NCI-H146 (cell line): ENCODE data around the gene CTSE.
"Not testable (repeated sequence)": the region's sequence is repeated elsewhere in the genome, so short reads cannot be mapped to it uniquely, and the experiment has no call there.

ENCODE experiments used
- DNase-seq: peaks from one replicate; lab custom pipeline; 2025; lab: John Stamatoyannopoulos, UW

The CTSE gene

GRCh38 chr1:206023695-206024094 is at the start of gene CTSE:
TSS of gene CTSE (minus strand) at chr1:206023895. CDS start at chr1:206023791, 104 bp downstream.
- DNase-seq, result no peak

GRCh38 chr1:206070627-206071304 is 47.1 kb upstream of the CTSE start:
- no peak for DNase-seq

- DNase-seq, result no peak
Measured at GRCh38 chr1:206068314-206068713, 44.6 kb upstream of the CTSE start.

GRCh38 chr1:206067486-206068227 is 44.0 kb upstream of the CTSE start:
- no peak for DNase-seq

GRCh38 chr1:206066479-206067171 is 42.9 kb upstream of the CTSE start:
- no peak for DNase-seq

- no peak for DNase-seq
Measured at GRCh38 chr1:206065547-206066145, 42.0 kb upstream of the CTSE start.

GRCh38 chr1:206064501-206064900 is 40.8 kb upstream of the CTSE start:
- not testable (repeated sequence) for DNase-seq

- not testable (repeated sequence) for DNase-seq
Measured at GRCh38 chr1:206064001-206064400, 40.3 kb upstream of the CTSE start.

- DNase-seq, result no peak
Measured at GRCh38 chr1:206062464-206062863, 38.8 kb upstream of the CTSE start.

GRCh38 chr1:206060844-206061243 is 37.1 kb upstream of the CTSE start:
- no peak for DNase-seq

- no peak for DNase-seq
Measured at GRCh38 chr1:206059355-206059915, 35.7 kb upstream of the CTSE start.

- DNase-seq, result no peak
Measured at GRCh38 chr1:206058927-206059292, 35.2 kb upstream of the CTSE start.

- not testable (repeated sequence) for DNase-seq
Measured at GRCh38 chr1:206058289-206058926, 34.7 kb upstream of the CTSE start.

GRCh38 chr1:206055639-206056323 is 32.1 kb upstream of the CTSE start:
- DNase-seq, result not testable (repeated sequence)

- not testable (repeated sequence) for DNase-seq
Measured at GRCh38 chr1:206055069-206055625, 31.5 kb upstream of the CTSE start.

GRCh38 chr1:206053616-206054015 is 29.9 kb upstream of the CTSE start:
- DNase-seq, result not testable (repeated sequence)

- DNase-seq, result not testable (repeated sequence)
Measured at GRCh38 chr1:206052919-206053610, 29.4 kb upstream of the CTSE start, which contains the start of gene RHEX. TSS of gene RHEX (plus strand) at chr1:206053173. CDS start at chr1:206097829, 44,656 bp downstream.

- not testable (repeated sequence) for DNase-seq
Measured at GRCh38 chr1:206052231-206052865, 28.7 kb upstream of the CTSE start.

GRCh38 chr1:206050655-206051235 is 27.1 kb upstream of the CTSE start:
- DNase-seq, result no peak
